MG63 (cell line): Measurements from ENCODE around the gene KDELR3. TPM values are rescaled to one million over a fixed set of nuclear protein-coding genes. Genes with fewer than 3 reads are reported as not detected.

Experiments
- DNase-seq: peaks from one replicate; pipeline ENCODE4 v3.0.0-alpha.2; 2020
- H3K27me3 ChIP-seq: fragments of 250-450 bp; sonication (Bioruptor Pico); 2 replicates; pipeline ENCODE4 v1.5.1; 2020; ENCODE audit warnings: mild to moderate bottlenecking, moderate library complexity
- H3K36me3 ChIP-seq: fragments of 250-450 bp; sonication (Bioruptor Pico); 2 replicates; pipeline ENCODE4 v1.5.1; 2020; ENCODE audit warnings: mild to moderate bottlenecking, moderate library complexity
- H3K4me3 ChIP-seq: fragments of 250-450 bp; sonication (Bioruptor Pico); 2 replicates; pipeline ENCODE4 v1.5.1; 2020; ENCODE audit warnings: mild to moderate bottlenecking, moderate library complexity
- H3K9me3 ChIP-seq: fragments of 250-450 bp; sonication (Bioruptor Pico); 2 replicates; pipeline ENCODE4 v1.5.1; 2020; ENCODE audit warnings: mild to moderate bottlenecking, moderate library complexity
- total RNA-seq: library from RNA; depleted of rRNA; stranded (reverse); fragments of >200 nt; shearing (Covaris generic); gene quantifications from 2 replicates; pipeline ENCODE4 v1.2.3, GENCODE V29; 2014; ENCODE audit warnings: low replicate concordance

KDELR3 gene
- total RNA-seq, 1 experiment from 2014 or later: 39.8 TPM

GRCh38 chr22:38433871-38434270 lies 34.0 kb upstream of the KDELR3 start:
- H3K27me3 ChIP-seq: no peaks in the 10 kb centered on the region
- no peaks in the 10 kb centered on the region for H3K9me3 ChIP-seq
- DNase-seq: no peak
- H3K36me3 ChIP-seq: no peaks in the 10 kb centered on the region
- H3K4me3 ChIP-seq: no peak overlapping the region

DNA sequence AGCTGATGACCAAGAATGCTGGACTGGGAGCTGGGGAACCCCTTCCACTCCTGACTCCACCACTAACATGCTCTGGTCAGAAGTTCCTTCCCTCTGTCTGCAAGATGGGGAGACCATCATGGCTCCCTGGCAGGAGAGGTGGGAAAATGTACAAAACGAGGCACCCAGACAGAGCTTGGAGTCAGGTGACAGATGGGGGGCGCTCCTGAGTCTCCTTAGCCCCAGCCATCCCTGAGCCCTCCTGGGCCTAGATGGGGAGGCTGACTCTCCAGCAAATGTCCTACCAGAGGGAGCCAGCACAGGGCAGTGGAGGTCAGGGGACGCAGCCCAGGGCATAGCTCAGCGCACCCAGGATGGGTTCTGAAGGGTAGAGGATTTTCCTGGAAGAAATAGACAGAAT lies 32.9 kb upstream of the KDELR3 start:
- Histone ChIP-seq H3K27me3 (no peaks in the 10 kb centered on the region), H3K4me3 (no peak overlapping the region), H3K36me3 (no peaks in the 10 kb centered on the region), H3K9me3 (no peaks in the 10 kb centered on the region)
- no peak for DNase-seq

DNA sequence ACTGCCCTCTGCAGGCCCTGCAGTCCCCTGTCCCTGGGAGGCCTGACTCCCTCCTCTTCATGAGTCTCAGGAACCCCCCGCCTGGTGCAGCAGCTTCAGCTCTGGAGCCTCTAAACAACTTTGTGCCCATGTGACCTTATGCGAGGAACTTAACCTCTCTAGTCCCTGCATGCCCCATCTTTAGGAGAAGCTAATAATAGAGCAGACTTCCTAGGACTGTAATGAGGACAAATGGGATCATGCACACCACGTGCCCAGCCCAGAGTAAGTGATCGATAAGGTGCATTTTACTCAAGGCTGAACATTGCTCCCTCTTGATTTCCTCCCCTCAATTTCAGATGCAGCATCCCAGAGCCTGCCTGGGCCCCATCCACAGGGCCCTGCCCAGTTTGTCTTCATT lies 31.9 kb upstream of the KDELR3 start:
- Histone ChIP-seq H3K4me3 (no peak overlapping the region), H3K27me3 (no peaks in the 10 kb centered on the region), H3K9me3 (no peaks in the 10 kb centered on the region), H3K36me3 (no peaks in the 10 kb centered on the region)
- DNase-seq: no peak

DNA sequence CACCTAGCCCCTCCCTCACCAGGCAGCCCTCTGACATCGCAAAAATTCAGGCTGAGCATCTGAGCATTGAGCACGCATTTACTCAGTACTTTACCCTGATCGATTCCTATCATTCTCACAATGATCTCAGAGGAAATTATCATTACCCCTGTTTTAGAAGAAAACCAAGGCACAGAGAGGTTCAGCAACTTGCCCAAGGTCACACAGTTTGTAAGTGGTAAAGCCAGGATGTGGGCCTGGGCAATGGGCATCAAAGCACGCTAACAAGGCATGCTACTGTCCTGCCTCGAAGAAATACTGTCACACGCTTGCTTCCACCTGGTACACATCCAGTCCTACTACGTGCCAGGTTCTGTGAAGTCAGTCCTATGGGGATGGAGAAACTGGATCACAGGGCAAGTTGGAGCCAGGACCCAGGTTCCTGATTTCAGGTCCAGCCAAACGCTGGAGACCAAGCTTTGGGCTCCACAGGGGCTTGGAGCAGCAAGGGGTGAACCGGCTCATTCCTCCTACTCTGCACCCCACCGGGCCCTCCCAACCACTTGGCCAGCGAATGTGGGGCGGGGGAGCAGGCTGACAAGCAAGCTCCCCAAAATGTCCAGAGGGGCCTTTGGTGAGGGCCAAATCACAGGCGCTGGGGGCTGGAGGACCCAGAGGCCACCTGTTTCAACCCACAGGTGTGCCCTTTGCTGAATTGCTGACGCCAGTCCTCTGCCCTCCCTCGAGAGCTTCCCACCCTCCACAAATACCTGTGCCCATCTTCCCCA lies 31.1 kb upstream of the KDELR3 start:
- no peak overlapping the region for H3K4me3 ChIP-seq
- no peaks in the 10 kb centered on the region for H3K36me3 ChIP-seq
- no peaks in the 10 kb centered on the region for H3K27me3 ChIP-seq
- DNase-seq: no peak
- H3K9me3 ChIP-seq: no peaks in the 10 kb centered on the region

- Histone ChIP-seq H3K27me3 (no peaks in the 10 kb centered on the region), H3K4me3 (no peak overlapping the region), H3K36me3 (no peaks in the 10 kb centered on the region), H3K9me3 (no peaks in the 10 kb centered on the region)
- no peak for DNase-seq
These were observed 30.5 kb upstream of the KDELR3 start for GRCh38 chr22:38437416-38437815.

DNA sequence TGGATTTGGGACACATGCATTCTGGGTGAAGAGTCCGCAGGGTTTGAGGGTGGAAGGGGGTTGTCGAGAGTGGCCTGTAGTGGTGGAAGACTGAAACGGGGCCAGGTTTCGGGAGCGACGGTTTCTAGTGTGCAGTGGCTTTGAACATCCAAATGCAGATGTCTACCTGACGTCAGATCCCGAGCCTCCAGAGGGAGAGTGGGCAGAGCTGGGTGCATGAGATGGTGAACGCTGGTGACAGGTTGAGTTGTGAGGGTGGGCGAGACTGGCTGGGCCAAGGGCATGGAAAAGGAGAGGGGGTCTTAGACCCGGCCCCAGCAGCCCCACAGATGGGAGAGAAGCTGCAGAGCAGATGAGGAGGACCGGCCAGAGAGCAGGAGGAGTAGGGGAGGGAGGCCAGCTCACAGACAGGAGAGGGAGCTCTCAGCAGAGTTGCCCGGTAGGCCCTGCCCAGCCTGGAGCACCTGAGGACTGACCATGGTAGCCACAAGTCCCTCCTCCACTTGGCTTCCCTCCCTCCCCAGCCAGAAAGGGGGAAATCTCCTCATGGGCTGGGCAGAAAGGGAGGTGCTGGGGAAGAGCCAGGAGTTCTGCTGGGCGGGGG lies 27.0 kb upstream of the KDELR3 start:
- no peaks in the 10 kb centered on the region for H3K36me3 ChIP-seq
- no peak overlapping the region for H3K4me3 ChIP-seq
- no peaks in the 10 kb centered on the region for H3K9me3 ChIP-seq
- H3K27me3 ChIP-seq: no peaks in the 10 kb centered on the region
- no peak for DNase-seq

DNA sequence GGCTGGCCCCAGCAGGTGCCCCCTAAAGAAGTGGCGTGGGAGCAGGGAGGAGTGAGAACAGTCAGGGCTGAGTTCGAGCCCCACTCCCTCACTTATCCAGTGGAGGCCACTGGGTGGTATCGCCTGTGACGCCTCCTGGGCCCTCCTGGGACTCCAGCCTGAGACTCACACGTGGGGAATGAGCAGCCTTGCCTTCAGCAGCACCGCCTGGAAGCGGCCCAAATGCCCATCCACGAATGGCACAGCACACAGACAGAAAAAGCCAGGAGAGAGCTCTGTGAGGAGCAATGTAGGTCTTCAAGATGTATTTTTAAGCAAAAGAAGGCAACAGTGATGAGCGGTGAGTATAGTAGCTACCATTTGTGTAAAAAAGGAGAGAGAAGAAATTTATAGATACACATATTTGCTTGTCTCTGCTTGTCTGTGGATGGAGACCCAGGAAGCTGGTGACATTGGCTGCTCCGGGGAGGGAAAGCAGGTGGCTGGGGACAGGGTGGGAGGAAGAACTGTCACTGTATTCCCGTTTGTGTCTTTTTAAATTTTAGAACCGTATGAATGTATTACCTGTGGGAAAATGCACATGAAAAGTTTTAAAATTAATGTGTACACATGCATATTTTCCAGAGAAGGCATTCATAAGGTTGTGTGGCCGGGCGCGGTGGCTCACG lies 26.1 kb upstream of the KDELR3 start:
- Histone ChIP-seq H3K27me3 (no peaks in the 10 kb centered on the region), H3K36me3 (no peaks in the 10 kb centered on the region), H3K9me3 (no peaks in the 10 kb centered on the region), H3K4me3 (no peak overlapping the region)
- no peak for DNase-seq

DNA sequence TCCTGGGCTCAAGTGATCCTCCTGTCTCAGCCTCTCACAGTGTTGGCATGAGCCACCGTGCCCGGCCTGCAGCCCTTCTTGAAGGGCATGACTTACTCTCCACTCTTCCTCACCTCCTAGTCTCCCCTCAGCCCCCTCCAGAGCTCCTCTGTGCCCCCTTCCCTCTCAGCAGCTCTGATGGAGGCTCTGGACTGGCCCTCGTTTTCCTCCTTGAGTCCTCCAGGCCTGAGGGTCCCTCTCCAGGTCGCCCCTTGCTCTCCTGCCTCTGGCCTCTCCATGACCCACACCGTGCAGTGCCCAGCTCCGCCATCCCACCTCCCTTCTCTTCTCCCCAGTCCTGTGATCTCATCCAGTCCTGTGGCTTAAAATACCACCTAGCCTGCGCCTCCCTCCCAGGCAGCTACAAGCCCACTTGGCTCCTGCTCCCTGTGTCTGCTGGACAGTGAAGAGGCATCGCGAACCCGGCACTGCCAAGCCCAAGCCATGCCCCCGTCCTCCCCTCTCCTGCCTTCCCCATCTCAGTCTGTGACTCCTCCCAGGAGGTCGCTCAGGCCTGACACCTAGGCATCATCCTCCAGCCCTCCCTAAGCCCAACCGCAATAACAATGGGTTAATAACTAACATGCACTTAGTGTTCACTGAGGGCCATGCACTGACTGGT lies 24.8 kb upstream of the KDELR3 start:
- H3K36me3 ChIP-seq: no peaks in the 10 kb centered on the region
- no peak overlapping the region for H3K4me3 ChIP-seq
- H3K9me3 ChIP-seq: no peaks in the 10 kb centered on the region
- DNase-seq: no peak
- H3K27me3 ChIP-seq: no peaks in the 10 kb centered on the region

- no peak for DNase-seq
- Histone ChIP-seq H3K36me3 (no peaks in the 10 kb centered on the region), H3K4me3 (no peak overlapping the region), H3K9me3 (no peaks in the 10 kb centered on the region), H3K27me3 (no peaks in the 10 kb centered on the region)
These were observed 24.0 kb upstream of the KDELR3 start for GRCh38 chr22:38443628-38444521.

GRCh38 chr22:38444783-38445182 lies 23.1 kb upstream of the KDELR3 start:
- no peaks in the 10 kb centered on the region for H3K27me3 ChIP-seq
- DNase-seq: no peak
- no peaks in the 10 kb centered on the region for H3K36me3 ChIP-seq
- H3K4me3 ChIP-seq: no peak overlapping the region
- no peaks in the 10 kb centered on the region for H3K9me3 ChIP-seq

DNA sequence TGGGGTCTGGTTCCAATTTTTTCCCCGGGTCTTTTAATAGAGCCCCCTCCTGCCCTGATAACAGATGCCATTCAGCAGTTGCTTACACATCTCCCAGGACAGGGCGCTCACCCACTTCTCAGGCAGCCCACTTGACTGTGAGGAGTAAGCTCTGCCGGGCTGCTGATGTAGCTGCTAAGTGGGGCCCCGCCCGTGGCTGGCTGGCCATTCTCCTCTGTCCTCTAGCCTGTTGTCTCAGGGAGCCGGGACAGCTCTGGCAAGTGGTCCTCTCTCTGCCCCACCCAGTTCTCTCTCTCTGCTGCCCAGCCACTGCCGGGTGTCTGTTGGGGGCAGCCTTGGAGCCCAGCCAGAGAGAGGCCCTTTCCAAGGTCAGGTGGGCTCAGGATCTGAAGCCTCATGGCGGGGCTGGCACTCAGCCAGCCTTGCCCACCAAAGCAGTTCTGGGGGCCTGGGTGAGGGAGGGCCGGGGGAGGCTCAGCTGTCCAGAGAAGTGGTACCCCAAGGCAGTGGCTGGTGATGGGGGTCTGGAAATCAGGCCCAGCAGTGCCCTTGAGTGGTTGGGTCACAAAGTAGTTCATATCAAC lies 21.8 kb upstream of the KDELR3 start:
- Histone ChIP-seq H3K27me3 (no peaks in the 10 kb centered on the region), H3K4me3 (no peak overlapping the region)

GRCh38 chr22:38448945-38449745 lies 18.8 kb upstream of the KDELR3 start:
- H3K9me3 ChIP-seq: no peaks in the 10 kb centered on the region
- H3K36me3 ChIP-seq: no peaks in the 10 kb centered on the region
- no peak overlapping the region for H3K4me3 ChIP-seq
- H3K27me3 ChIP-seq: peaks cover 5% of the 10 kb centered on the region
- no peak for DNase-seq

More for the DNA sequence above, 21.8 kb upstream of the KDELR3 start:
- Histone ChIP-seq H3K36me3 (no peaks in the 10 kb centered on the region), H3K9me3 (no peaks in the 10 kb centered on the region)
- no peak for DNase-seq

DNA sequence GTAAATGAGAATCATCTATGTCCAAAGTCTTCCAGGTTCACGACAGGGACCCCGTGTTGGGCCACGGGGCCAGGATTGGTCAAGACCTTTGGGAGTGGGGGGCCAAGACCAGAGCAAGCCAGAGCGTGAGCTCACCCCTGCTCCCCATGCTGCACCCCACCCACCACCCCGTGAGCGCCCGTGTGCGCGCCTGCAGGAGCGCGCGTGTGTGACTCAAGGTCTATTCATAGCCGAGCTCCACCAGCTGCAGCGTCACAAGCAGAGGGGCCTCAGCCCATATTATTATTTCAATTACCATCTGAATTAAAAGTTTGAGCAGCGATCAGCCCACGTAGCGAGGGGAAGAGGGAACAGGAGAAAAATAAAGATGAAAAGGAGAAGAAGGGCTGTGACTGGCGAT lies 18.1 kb upstream of the KDELR3 start:
- peaks cover 10% of the 10 kb centered on the region for H3K27me3 ChIP-seq
- no peaks in the 10 kb centered on the region for H3K36me3 ChIP-seq
- H3K4me3 ChIP-seq: no peak overlapping the region
- H3K9me3 ChIP-seq: no peaks in the 10 kb centered on the region
- no peak for DNase-seq

GRCh38 chr22:38450234-38450797 lies 17.6 kb upstream of the KDELR3 start:
- no peak overlapping the region for H3K4me3 ChIP-seq
- H3K36me3 ChIP-seq: no peaks in the 10 kb centered on the region
- H3K27me3 ChIP-seq: peaks cover 10% of the 10 kb centered on the region
- no peaks in the 10 kb centered on the region for H3K9me3 ChIP-seq
- no peak for DNase-seq

DNA sequence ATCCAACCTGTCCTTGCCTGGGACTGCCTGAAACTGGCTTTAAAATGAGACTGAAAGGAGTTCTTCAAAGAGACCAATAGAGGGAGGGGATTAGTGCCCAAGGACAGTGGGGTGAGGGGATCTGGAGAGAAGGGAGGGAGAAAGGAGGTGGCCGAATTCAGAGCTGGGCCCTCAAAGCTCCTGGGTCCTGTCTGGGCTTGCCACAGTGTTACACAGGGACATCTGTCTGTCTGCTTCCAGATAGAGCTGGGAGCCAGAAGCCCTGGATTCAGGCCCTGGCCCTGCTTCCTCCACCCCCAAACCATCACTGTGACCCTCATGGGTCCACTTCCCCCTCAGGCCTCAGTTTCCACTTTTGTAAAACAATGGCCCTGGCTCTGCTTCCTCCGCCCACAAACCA lies 16.5 kb upstream of the KDELR3 start:
- no peaks in the 10 kb centered on the region for H3K36me3 ChIP-seq
- DNase-seq: no peak
- peaks cover 12% of the 10 kb centered on the region for H3K27me3 ChIP-seq
- H3K9me3 ChIP-seq: no peaks in the 10 kb centered on the region
- no peak overlapping the region for H3K4me3 ChIP-seq
